ENCODE measurements around the gene GRIN2B.

GRIN2B gene

GRCh38 chr12:13942826-13943225 is 38.6 kb downstream of the GRIN2B start:
- Histone ChIP-seq H3K9me3 (ENCODE audit: control insufficient read depth in 1 of 2, low read length in 2 of 2) (no peaks in the 10 kb centered on the region), H3K27ac (ENCODE audit: low read depth, low read length) (no peak overlapping the region), H3K27me3 (ENCODE audit: control insufficient read depth in 1 of 2, insufficient read depth in 2 of 2, low read length in 2 of 2) (no peaks in the 10 kb centered on the region), H3K36me3 (ENCODE audit: control insufficient read depth in 1 of 2, insufficient read depth in 2 of 2, low read length in 2 of 2) (no peaks in the 10 kb centered on the region), H3K4me1 (ENCODE audit: control insufficient read depth in 1 of 2, insufficient read depth in 2 of 2, low read length in 2 of 2) (peaks cover 8 to 18% of the 10 kb centered on the region in 2 donors), H3K4me3 (ENCODE audit: low read depth in 1 of 2, low read length in 2 of 2) (no peak overlapping the region), H3K9ac (ENCODE audit: low read depth in 1 of 2, low read length in 2 of 2) (no peak overlapping the region)

- H3K4me1 ChIP-seq (ENCODE audit: control insufficient read depth in 1 of 2, insufficient read depth in 2 of 2, low read length in 2 of 2): peaks cover 8 to 18% of the 10 kb centered on the region in 2 donors
- no peak overlapping the region for H3K9ac ChIP-seq (ENCODE audit: low read depth in 1 of 2, low read length in 2 of 2)
- H3K36me3 ChIP-seq (ENCODE audit: control insufficient read depth in 1 of 2, insufficient read depth in 2 of 2, low read length in 2 of 2): no peaks in the 10 kb centered on the region
- H3K4me3 ChIP-seq (ENCODE audit: low read depth in 1 of 2, low read length in 2 of 2): peak overlapping the region in 1 of 2 donors; percentile 43
- H3K27ac ChIP-seq (ENCODE audit: low read depth, low read length): no peak overlapping the region
- H3K9me3 ChIP-seq (ENCODE audit: control insufficient read depth in 1 of 2, low read length in 2 of 2): no peaks in the 10 kb centered on the region
- H3K27me3 ChIP-seq (ENCODE audit: control insufficient read depth in 1 of 2, insufficient read depth in 2 of 2, low read length in 2 of 2): no peaks in the 10 kb centered on the region
Observed at GRCh38 chr12:13941258-13942249, 39.8 kb downstream of the GRIN2B start.

GRCh38 chr12:13940335-13940865 is 41.0 kb downstream of the GRIN2B start:
- no peak overlapping the region for H3K4me3 ChIP-seq (ENCODE audit: low read depth in 1 of 2, low read length in 2 of 2)
- H3K4me1 ChIP-seq (ENCODE audit: control insufficient read depth in 1 of 2, insufficient read depth in 2 of 2, low read length in 2 of 2): peaks cover 8 to 18% of the 10 kb centered on the region in 2 donors
- H3K27me3 ChIP-seq (ENCODE audit: control insufficient read depth in 1 of 2, insufficient read depth in 2 of 2, low read length in 2 of 2): no peaks in the 10 kb centered on the region
- H3K27ac ChIP-seq (ENCODE audit: low read depth, low read length): no peak overlapping the region
- H3K9ac ChIP-seq (ENCODE audit: low read depth in 1 of 2, low read length in 2 of 2): no peak overlapping the region
- no peaks in the 10 kb centered on the region for H3K36me3 ChIP-seq (ENCODE audit: control insufficient read depth in 1 of 2, insufficient read depth in 2 of 2, low read length in 2 of 2)
- H3K9me3 ChIP-seq (ENCODE audit: control insufficient read depth in 1 of 2, low read length in 2 of 2): no peaks in the 10 kb centered on the region

GRCh38 chr12:13937735-13938134 is 43.7 kb downstream of the GRIN2B start:
- no peak overlapping the region for H3K27ac ChIP-seq (ENCODE audit: low read depth, low read length)
- no peak overlapping the region for H3K9ac ChIP-seq (ENCODE audit: low read depth in 1 of 2, low read length in 2 of 2)
- peaks cover 8 to 18% of the 10 kb centered on the region in 2 donors for H3K4me1 ChIP-seq (ENCODE audit: control insufficient read depth in 1 of 2, insufficient read depth in 2 of 2, low read length in 2 of 2)
- H3K9me3 ChIP-seq (ENCODE audit: control insufficient read depth in 1 of 2, low read length in 2 of 2): no peaks in the 10 kb centered on the region
- H3K4me3 ChIP-seq (ENCODE audit: low read depth in 1 of 2, low read length in 2 of 2): no peak overlapping the region
- H3K36me3 ChIP-seq (ENCODE audit: control insufficient read depth in 1 of 2, insufficient read depth in 2 of 2, low read length in 2 of 2): no peaks in the 10 kb centered on the region
- H3K27me3 ChIP-seq (ENCODE audit: control insufficient read depth in 1 of 2, insufficient read depth in 2 of 2, low read length in 2 of 2): no peaks in the 10 kb centered on the region

GRCh38 chr12:13935169-13935568 is 46.2 kb downstream of the GRIN2B start:
- Histone ChIP-seq H3K4me3 (ENCODE audit: low read depth in 1 of 2, low read length in 2 of 2) (no peak overlapping the region), H3K4me1 (ENCODE audit: control insufficient read depth in 1 of 2, insufficient read depth in 2 of 2, low read length in 2 of 2) (peaks cover 0 to 2% of the 10 kb centered on the region in 2 donors), H3K27ac (ENCODE audit: low read depth, low read length) (no peak overlapping the region), H3K27me3 (ENCODE audit: control insufficient read depth in 1 of 2, insufficient read depth in 2 of 2, low read length in 2 of 2) (no peaks in the 10 kb centered on the region), H3K9me3 (ENCODE audit: control insufficient read depth in 1 of 2, low read length in 2 of 2) (no peaks in the 10 kb centered on the region), H3K9ac (ENCODE audit: low read depth in 1 of 2, low read length in 2 of 2) (no peak overlapping the region), H3K36me3 (ENCODE audit: control insufficient read depth in 1 of 2, insufficient read depth in 2 of 2, low read length in 2 of 2) (no peaks in the 10 kb centered on the region)

All from duodenal mucosa (tissue), 2 donors.